ENCODE results near the gene HIC1. TPM values are rescaled to one million over a fixed set of nuclear protein-coding genes. Genes with fewer than 3 reads are reported as not detected.

The HIC1 gene
- total and polyA plus RNA-seq, 9 of the 15 experiments (the other 6 are each of a cell fraction or from before 2014, with no cell fraction given), result 0.01 to 2.5 (median 0.18) TPM

DNA sequence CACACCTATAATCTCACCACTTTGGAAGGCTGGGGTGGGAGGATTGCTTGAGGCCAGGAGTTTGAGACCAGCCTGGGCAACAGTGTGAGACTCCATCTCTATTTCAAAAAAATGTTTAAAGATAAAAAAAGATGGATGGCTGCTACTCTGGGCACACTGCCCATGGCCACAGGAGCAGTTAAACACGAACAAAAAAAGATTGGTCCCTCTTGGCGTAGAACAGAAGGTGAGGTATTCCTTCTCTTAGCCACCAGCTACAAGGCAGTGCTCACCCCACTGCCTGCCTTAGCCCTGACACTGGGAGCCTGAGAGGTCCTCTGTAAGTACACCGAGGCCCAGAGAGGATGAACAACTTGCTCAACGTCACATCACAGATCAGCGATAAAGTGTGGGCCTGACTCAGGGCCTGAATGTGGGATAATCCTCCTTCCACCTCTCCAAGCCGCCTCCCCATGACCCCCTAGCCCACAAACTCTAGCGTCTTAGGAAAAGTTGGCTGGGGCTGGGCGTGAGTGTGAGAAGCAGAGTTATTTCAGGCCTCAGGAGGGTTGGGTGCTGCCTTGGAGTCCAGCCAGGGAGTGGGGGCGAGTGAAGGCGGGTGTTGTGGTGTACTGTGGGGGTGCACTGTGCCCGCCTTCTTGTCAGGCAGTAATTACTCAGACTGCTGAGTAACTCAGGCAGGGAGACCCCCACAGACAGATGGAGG, 27.2 kb upstream of the HIC1 start (continued):
- TF ChIP-seq ZNF444 (CRISPR knock-in tag; IDR thresholded peaks at IDR 0.05), result no peak
- TF ChIP-seq, protein P1, sequence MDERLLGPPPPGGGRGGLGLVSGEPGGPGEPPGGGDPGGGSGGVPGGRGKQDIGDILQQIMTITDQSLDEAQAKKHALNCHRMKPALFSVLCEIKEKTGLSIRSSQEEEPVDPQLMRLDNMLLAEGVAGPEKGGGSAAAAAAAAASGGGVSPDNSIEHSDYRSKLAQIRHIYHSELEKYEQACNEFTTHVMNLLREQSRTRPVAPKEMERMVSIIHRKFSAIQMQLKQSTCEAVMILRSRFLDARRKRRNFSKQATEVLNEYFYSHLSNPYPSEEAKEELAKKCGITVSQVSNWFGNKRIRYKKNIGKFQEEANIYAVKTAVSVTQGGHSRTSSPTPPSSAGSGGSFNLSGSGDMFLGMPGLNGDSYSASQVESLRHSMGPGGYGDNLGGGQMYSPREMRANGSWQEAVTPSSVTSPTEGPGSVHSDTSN (CRISPR knock-in tag; IDR thresholded peaks at IDR 0.05; ENCODE audit: low read depth), result no peak
- TF ChIP-seq, protein P1 (tag; conservative IDR thresholded peaks at IDR 0.05; ENCODE audit: low read depth), result no peak
- TF ChIP-seq ZC3H4 (CRISPR knock-in tag; IDR thresholded peaks at IDR 0.05; ENCODE audit: borderline replicate concordance), result no peak
- TF ChIP-seq KAT7 (CRISPR knock-in tag; IDR thresholded peaks at IDR 0.05; ENCODE audit: borderline replicate concordance), result no peak
- TF ChIP-seq ARID2 (IDR thresholded peaks at IDR 0.05), result no peak
- TF ChIP-seq CREM (IDR thresholded peaks at IDR 0.05; ENCODE audit: low read depth), result peak; percentile 45; the same call in 1 of the 2 replicates

DNA sequence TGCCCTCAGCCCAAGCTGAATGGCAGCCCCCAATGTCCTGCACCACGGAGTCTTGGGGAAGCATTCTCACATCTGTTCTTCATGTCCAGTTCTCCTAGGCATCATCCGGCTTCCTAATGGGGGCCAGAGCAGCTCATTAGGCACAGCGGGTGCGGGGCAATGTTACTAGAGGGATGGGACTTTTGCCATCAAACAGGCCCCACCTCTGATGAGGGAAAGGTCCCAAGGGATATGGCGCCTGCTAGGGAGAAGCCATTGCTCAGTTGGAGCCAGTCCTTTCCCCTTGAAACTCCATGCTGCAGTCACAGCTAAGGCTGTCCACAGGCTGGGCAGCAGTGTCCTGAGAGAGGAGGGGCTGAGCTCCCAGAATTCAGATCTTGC, 26.7 kb upstream of the HIC1 start:
- Histone ChIP-seq H2AFZ (ENCODE audit: low read depth, low read length) (no peak overlapping the region), H3K27me3 (ENCODE audit: control insufficient read depth in 2 of 2, insufficient read depth in 2 of 2, low read length in 2 of 2) (peaks cover 0 to 19% of the 10 kb centered on the region in 2 experiments; a peak in 2 of 5 replicates), H3K4me2 (ENCODE audit: insufficient read depth, low read length) (no peak overlapping the region), H3K9ac (ENCODE audit: insufficient read depth in 1 of 2, low read depth in 2 of 2, low read length in 2 of 2) (no peak overlapping the region; a peak in 1 of 4 replicates), H3K4me1 (replicated peaks in 1 of 2; ENCODE audit: control insufficient read depth in 2 of 2, insufficient read depth in 2 of 2, low read length in 2 of 2) (peaks cover 8 to 49% of the 10 kb centered on the region in 2 experiments; a peak in 4 of 5 replicates), H3K27ac (ENCODE audit: extremely low read depth, low read depth, low read length) (no peak overlapping the region), H4K20me1 (replicated peaks; ENCODE audit: control insufficient read depth, insufficient read depth, low read length) (0 out of 2 replicates have a peak, but pooled peaks cover 2% of the 10 kb centered on the region), H3K79me2 (ENCODE audit: control insufficient read depth, insufficient read depth, low read length) (peaks cover 16% of the 10 kb centered on the region), H3K9me1 (ENCODE audit: control insufficient read depth, insufficient read depth, low read length) (no peaks in the 10 kb centered on the region), H3K4me3 (no peak overlapping the region), H3K9me3 (replicated peaks; ENCODE audit: control insufficient read depth, insufficient read depth, low read depth, low read length) (no peaks in the 10 kb centered on the region), H3K36me3 (ENCODE audit: control insufficient read depth, insufficient read depth, low read length) (0 out of 3 replicates have a peak, but pooled peaks cover 5% of the 10 kb centered on the region)
- TF ChIP-seq CREB1 (IDR thresholded peaks at IDR 0.05) (no peak), CREB1 (CRISPR knock-in tag; IDR thresholded peaks at IDR 0.05) (0 out of 2 replicates have a peak, but pooled peaks have one; percentile 13), ASH1L (IDR thresholded peaks at IDR 0.05; ENCODE audit: borderline replicate concordance, low read depth, partially characterized antibody) (no peak), POLR2AphosphoS5 (IDR thresholded peaks at IDR 0.05; ENCODE audit: control insufficient read depth, insufficient read depth, low read depth, low read length) (no peak), SPI1 (IDR thresholded peaks at IDR 0.05; ENCODE audit: borderline replicate concordance, low read depth, low read length) (no peak)
- ATAC-seq (no peak), FAIRE-seq (no peak), DNase-seq (ENCODE audit: extremely low read depth in 1 of 4, low spot score in 3 of 4) (no peak)
- 70% methylated on average over 3 of the region's 5 CpGs for WGBS (ENCODE audit: insufficient coverage, low coverage, missing lambda C conversion rate)
- ChIA-PET CTCF (ENCODE audit: low intra/inter-chr PET ratio) (no interaction called here), POLR2A (interaction anchor here (0.5 to 0.8 kb wide), 5 partner anchors 9 to 185 kb away, joined by 3 to 4 read pairs (median 3); no protein-coding TSS in a partner anchor)
- in situ Hi-C loops (cut with MboI), result no loop called here
- BruUV-seq (replicated peaks), result no TSS peak
- intact Hi-C loops (cut with micrococcal nuclease), result no loop called here

Measured in K562 (cell line).